Stimulated activated CD8-positive, alpha-beta memory T cell treated with anti-CD3 and anti-CD28 coated beads, Interleukin-4, amount 100 ng/mL, for 1 hour (primary cell): ENCODE data around the gene SORCS2.

ENCODE experiments used
- DNase-seq, 2 donors: peaks; one replicate each; pipeline ENCODE4 v3.0.0-alpha.2; 2020; ENCODE audit warnings: low read depth in 2 of 2, low spot score in 1 of 2

Gene SORCS2

DNA sequence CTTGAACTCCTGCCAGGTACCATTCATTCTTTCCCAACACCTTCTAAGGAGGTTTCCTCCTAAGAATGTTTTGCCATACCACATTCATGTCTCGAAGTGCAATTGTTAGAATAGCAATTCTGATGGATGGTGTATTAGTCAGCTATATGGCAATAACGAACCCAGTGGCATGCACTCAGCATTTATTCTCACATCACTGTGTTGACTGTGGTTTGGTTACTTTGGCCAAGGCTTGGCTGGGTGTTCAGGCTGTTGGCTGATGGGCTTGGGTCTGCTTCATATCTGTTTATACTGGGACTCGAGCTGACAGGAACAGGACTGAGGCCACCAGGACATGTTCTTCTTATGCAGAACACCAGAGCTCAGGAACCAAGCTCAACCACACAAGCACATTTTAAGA is 210.7 kb downstream of the SORCS2 start:
- no peak for DNase-seq

DNA sequence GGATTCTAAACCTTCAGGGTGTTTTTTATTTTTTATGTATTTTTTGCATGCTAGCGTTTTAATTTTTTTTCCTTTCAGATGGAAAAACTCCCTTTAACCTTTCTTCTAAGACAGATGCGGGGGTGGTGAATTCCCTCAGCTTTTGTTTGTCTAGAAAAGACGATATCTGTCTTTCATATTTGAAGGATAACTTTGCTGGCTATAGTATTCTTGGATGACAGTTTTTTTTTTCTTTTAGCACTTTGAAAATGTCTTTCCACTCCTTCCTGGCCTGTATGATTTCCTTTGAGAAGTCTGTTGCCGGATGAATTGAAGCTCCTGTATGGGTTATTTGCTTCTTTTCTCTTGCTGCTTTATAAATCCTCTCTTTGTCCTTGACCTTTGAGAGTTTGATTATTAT is 215.8 kb downstream of the SORCS2 start:
- no peak for DNase-seq

DNA sequence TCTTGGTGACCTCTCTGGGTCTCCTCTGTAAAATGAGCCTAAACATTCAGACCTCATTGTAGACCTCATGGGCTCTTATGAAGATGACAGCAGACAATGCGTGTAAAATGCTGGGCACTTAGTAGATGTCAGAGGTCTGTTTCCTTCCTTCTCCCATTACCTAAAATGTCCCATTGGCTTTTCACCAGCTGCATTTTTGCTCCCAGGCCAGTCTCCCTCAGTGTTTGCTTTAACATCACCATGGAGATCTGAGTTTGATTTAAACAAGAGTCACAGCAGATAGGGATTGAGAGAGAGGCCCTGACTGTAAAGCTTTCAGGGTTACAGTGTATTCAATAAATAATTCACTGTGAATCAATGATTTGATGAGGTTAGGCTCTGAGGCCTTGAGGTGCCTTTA is 218.1 kb downstream of the SORCS2 start:
- no peak for DNase-seq

DNA sequence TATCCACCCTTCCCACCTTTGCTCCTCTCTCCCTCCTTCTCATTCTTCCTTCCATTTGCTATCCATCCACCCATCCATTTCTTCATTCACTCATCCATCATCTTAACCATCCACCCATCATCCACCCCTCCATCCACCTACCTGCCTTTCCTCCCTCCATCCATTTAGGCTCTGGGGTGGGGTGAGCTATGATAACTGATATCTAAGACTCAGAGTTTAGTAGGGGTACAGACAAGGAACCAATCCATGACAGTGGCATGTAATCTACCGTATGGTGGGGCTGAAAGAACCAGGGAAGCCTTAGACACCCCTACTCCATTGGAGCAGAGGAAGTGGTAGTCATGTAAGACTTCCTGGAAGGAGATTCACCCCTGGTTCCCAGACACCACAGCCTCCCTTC is 219.2 kb downstream of the SORCS2 start:
- no peak for DNase-seq

DNA sequence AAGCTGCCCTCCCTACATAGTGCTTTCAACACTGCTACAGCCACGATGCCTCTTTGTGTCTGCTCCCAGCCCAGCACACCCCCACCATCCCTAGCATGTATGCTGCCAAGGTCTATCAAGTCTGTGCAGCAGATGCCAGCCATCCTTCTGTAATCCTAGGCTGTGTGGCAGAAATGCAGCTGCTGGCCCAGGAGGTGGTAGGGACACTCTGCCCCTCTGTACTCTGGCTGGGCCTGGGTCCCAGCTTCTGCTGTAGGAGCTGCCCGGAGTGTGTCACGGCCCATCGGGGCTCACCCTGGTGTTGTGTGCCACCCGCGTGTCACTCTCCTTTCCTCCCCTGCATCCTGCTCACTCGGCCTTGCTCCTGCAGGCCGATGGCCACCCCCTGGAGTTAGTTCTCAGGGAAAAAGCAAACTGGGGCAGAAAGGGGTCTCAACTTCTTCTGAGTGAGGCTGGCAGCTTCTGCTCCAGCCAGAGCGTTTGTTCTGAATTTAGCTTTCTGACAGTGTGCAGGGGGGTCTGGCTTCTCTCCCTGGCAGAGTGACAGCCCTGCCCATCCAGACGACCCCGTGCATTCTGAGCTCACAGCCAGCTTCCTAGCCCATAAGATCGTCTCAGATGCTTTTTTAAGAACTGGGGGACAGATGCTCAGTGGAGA is 219.7 kb downstream of the SORCS2 start:
- DNase-seq: no peak

DNA sequence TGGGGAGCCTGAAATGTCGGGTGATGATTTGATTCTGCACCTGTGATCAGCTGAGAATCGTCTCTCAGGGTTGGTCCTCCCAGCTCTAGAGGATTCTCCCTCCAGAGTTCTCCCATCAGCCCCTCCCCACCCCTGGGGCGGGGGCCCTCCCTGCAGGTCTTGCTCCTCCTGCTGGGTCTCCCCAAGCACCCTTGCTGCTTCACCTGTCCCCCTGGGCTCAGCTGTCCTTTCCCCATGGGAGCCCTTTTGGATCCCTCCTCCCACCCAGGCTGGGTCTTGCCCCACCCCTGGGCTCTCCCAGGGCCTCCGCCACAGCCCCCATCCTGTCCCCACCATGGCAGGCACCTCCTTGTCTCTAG is 220.2 kb downstream of the SORCS2 start:
- DNase-seq: no peak

DNA sequence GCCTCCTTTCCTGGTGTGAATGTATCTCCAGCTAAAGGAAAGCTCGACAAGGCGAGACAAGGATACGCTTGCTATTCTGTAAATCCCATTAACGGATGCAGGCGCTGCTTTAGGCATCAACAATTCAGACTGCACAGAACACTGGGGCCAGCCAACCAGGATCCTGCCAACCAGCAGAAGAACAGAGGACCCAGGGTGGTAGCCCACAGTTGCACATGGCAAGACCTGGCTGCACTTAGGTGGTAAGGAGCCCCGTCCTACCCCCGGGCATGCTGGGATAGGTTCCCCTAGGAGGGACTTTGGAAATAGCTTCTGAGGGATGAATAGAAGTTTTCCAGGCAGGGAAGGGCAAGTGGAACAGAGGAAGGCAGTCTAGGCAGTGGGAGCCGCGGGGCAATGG is 221.7 kb downstream of the SORCS2 start:
- DNase-seq: no peak

DNA sequence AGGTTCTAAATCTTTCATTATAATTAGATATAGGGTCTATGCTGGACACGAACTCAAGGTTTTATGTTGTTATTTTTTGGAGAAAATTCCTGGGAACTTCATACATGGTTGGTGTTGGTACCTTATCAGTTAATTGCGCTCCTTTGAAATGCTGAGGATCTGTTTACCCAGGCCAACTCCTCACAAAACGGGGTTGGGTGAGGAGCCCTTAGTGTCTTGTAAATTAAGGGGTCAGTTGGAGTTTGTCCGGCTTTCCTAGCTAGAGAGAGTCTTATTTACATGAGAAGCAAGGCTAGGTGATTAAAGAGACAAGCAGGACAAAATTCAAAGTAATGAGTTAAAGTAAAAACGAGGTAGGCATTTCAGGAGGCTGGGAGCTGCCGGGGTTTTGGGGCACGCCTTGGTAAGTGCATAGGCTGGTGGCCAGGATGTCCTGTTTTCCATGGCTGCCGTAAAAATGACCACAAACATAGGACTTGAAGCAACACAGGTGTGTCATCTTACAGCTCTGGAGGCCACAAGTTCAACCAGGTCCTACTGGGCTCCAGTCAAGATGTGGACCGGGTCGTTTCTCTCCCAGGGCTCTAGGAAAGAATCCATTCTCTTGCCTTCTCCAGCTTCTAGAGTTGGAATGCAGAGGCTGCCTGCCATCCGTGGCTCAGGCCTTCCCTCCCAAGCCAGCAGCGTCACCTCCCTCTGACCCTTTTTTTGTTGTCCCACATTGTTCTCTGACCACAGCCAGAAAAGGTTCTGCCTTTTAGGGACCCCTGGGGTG is 222.6 kb downstream of the SORCS2 start:
- DNase-seq: no peak

DNA sequence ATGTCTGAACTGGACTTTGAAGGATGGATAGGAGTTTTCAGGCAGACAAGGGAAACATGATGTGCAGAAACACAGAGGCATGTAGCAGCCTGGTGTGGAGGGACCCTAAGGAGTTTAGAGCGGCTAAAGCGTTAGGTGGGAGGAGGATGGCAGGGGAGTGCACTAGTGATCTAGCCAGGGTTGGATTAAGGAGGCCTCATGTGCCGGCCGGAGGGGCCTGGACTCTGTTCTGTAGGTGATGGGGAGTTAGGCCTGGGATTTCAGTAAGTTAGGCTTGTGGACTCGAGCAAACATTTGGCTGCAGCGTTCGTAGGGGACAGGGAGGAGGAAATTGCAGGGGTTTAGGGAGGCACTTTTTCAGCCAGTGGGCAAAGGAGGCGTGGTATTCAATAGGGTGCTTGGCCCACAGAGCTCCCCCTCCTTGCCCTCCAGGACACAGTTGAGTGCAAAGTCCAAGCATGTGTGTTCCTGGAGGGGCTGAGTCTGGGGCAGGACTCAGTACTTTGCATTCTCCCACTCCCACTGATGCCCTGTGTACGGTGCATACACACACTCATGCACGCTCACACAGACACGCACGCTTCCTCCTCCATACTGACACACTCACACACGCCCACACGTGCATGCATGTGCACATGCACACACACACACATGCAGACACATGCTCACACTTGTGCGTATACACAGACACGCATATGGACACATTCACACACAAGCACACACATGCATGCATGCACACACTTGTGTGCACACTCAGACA is 223.8 kb downstream of the SORCS2 start:
- no peak for DNase-seq

DNA sequence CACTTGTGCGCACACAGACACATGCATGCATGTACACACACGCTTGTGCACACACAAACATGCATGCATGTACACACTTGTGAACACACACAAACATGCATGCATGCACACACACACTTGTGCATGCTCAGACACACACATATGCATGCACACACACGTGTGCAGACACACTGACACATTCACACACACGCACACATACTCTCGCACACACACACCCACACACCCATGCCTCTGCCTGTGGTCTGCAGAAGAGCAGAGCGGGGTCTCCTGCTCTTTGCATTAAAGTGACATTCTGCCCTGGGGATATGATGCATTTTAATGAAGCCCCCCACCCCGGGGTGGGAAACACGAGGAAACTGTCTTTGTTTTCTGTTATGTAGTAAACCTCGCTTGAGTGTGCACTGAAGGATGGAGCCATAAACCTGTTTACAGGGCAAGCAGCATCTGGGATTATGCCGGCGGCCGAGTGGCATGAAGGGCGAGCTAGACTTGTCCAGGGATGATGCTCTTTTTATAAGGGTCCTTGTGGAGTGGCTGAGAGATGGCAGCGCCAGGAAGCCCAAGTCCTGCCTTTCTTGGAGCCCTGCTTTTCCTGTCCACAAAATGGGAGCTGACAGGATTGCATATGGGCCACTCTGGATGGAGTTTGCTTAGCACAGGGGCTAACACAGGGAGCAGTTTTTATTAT is 224.6 kb downstream of the SORCS2 start:
- DNase-seq: no peak

DNA sequence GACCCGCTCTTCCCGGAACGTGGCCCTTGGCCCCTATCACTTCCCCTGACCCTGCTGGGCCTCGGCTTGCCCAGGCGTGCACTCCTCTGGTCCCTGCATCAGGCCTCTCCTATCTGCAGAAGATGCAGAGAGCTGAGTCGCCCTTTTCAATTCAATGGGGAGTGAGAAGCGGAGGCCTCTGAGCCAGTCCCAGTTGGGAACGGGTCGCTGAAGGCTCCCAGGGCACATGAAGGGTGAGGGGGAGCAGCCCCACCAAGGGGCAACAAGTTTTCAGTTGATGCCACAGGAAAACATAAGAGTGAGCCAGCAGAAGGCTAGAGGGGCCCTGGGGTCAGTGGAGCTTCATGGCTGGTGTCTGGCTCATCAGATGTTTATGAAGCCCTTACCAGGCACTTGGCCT is 225.3 kb downstream of the SORCS2 start:
- DNase-seq: no peak

DNA sequence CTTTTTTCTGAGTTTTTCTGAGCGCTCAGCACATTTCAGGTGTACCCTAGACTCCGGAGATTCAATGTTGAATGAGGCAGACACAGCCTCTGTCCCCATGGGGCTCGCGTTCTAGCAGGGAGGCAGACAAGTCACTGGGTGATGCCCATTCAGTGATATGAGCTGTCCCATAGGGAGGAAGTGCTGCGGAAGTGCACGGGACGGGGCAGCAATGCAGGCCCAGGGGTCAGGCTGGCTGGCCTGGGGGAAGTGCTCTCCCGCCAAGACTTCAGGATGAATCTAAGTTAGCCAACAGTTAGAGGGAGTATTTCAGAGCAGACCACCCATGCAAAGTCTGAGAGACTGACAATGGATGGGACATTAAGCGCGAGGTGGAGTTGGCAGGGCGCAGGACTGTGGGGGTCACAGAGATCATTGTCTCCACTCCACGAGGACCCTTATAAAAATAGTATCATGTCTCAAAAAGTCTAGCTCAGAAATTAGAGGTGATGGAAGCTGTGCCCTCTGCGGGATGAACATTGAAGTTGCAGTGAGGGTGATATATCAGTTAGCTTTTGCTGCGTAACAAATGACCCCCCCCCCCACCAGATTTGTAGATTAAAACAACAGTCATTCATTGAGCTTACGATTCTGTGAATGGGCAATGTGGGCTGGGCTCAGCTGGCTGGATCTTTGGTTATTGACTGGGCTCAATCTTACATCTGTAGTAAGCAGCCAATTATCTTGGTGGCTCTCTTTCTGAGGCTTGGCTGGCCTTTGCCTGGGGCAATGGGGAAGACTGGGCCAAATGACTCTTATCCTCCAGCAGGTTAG is 226.0 kb downstream of the SORCS2 start:
- DNase-seq: no peak

DNA sequence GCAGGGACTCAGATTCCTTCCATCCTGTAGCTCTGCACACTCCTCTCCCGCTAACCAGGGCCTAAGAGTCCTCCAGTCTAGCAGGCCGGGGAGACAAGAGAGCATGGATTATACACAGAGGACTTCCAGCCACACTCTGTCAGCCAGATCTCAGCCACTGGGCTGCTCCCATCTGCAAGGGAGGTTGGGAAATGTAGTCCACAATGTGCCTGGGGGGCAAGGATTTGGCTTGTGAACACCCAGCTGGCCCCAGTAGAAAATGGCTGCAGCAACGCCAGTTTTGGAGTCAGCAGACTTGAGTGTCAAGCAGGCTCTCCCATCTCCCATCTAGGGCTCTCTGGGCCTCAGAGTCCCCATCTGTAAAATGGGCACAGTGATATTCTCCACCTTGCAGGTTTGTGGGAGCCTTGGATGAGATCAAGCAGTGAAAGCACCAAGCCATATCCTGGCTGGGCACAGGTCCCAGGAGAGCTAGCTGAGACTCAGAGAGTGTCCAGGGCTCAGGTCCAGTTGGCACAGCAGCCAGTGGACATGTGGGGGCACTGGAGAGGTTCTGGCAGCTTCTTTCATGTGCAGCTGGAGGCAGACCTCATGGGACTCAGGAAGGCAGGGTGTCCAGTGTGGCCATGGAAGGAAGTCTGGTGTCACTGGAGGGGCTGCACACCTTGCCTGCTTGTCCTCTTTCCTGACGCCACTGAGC is 227.8 kb downstream of the SORCS2 start:
- DNase-seq: no peak

DNA sequence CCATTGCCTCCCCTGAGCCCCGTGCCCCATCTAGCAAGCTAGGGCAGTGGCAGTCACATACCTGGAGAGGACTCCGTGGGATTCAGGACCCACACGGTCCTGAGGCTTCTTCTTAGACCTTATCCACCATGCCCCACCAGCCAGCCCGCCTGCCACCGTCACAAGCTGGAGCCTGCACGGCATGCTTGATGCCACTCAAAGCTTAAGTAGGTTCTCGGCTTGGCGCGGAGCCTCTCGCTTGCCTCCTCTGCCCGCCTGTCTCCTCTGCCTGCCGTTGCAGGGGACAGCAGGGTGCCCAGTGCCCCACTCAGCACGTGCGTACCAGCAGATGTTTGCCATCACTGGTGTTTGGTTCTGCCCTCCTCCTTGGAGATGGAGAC is 228.3 kb downstream of the SORCS2 start:
- no peak for DNase-seq

DNA sequence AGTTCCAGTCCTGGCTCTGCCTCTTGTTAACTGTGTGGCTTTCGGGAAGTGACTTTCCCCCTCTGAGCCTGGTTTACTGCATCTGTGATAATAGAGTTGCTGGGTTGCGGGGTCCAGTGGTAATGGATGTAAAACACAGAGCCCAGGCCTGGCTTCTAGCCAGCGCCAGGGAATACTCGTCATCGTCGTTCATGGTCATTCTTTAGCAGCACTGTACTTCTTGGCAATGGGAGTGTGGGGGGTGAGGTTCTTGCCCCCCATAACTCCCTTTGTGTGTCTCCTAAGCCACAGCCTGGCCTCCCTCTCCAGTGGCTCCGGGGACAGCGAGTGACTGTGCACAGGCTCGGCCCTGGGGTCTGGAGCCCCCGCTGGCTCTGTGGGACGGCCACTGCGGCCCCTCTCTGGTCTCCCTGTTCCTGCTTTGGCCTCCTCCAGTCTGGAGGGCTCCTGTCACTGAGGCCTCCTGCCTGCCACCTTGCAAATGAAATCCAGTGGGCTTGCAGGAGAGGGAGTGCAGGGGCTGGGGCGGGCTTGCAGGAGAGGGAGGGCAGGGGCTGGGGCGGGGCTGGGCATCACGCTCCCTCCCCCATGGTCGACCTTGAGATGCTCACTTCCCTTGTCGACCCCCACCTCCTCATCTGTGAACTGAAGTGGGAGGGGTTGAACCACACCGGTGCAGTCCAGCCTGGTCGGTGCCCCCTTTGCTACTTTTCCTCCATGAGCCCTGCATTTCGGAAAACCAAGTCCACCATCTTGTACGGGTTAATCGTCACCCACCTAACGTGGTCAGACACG is 229.2 kb downstream of the SORCS2 start:
- DNase-seq: no peak

DNA sequence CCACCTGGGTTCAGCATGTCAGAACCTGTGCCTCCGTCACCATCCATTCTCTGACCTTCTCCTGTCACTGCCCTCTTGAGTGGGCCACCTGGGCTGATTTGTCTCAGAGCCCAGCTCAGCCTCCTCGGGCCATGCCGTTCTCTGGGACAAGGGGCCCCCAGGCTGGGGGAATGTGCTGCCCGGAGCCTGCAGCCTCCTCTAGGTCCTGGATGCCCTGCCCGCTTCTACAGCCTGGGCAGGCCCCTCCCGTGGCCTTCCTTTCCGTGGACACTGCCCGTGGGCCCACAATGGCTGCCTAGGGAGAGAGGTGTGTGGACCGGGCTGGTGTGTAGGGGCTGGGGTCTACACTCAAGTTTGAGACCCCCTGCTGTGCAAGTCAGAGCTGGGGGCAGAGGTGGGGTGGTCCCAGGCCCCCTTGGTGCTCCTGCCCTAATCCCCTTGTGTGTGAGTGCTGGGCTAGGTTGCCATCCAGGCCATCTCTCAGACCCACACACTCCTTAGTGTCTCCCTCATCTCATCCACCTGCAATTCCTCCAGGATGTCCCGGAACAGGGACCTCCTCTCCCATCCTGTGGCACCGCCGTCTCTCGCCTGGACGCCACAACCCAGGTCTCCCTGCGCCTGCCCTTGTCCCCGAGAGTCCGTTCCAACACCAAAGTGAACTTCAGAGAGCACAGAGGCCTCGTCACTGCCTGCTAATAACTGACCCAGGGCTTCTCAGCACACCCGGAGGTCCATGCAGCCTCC is 230.0 kb downstream of the SORCS2 start:
- DNase-seq: no peak

DNA sequence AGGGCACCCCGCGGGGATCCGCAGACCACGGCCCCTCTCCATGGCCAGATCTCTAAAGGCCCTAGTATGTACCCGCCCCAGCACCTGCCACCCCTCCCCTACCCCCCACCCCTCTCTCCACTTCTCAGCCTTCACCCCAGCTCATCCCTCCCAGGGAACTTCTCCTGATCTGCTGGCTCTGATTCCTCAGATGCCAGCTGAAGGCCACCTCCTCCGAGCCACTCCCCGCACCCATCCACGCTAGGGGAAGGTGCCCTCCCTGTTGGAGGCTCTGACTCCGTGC is 230.5 kb downstream of the SORCS2 start:
- no peak for DNase-seq

DNA sequence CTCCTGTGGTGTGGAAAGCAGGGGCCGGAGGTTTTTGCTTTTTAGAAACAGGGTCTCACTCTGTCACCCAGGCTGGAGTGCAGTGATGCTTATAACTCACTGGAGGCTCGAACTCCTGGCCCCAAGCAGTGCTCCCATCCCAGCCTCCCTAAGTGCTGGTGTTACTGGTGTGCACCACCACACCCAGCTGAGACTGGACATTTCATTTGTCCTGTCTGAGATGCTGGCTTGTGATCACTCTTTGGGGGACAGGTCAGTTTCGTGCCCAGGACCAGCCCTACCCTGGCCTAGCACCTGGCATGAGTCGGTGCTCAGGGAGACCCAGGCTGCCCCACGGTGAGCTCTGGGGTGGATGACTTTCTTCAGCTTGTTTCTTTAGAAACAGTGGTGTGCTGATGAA is 231.1 kb downstream of the SORCS2 start:
- no peak for DNase-seq
